T follicular helper cell (primary cell): ENCODE data around the gene RPS3.
"Not testable (repeated sequence)": the region's sequence is repeated elsewhere in the genome, so short reads cannot be mapped to it uniquely, and the experiment has no call there.

ENCODE experiments used
- DNase-seq: peaks from one replicate; pipeline ENCODE4 v3.0.0-alpha.2; 2020; ENCODE audit warnings: low read depth
- total RNA-seq, 2 experiments: gene quantifications; one replicate each; lab custom pipeline; 2026; lab: John Stamatoyannopoulos, UW

Gene RPS3
- 1,725 to 1,760 reads per million in 2 experiments for total RNA-seq

DNA sequence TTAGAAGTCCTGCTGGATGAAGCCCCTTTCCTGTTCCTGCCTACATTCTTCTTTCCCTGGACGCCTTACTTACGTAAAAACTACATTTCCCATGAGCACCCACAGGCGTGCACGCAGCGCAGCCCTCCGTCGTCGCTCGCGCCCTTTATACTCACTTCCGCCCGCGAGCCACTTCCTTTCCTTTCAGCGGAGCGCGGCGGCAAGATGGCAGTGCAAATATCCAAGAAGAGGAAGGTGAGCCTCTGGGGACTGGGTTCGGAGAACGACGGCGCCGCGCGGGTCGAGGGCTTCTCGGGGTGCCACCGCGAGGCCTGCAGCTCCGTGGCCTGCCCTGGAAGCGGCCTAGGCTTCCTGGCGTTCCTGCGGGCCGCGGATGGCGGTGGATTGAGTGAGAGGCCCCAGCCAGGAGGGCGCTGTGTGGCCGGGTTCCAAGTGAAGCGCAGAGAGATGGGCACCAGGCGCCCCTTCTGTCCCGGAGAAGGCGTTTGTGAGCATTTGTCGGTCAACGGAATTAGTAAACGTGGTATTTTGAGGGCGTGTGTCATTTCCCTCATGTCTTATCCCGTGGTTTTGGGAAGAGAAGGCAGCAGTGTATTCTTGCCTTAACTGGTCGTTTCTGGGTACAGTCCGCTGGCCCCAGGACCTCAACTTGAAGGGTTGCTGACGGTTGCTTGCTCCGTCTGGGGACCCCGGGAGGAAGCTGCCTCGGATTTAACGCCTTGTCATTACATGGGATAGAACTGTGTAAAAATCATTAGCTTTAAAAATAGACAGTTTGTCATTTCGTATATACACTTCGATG lies at the start of gene RPS3:
Gene RPS3, plus strand, starts transcription at position 175 of the 802 bp plus-strand sequence. Its CDS starts 30 bp downstream, at position 205.
- peak; percentile 82 for DNase-seq

GRCh38 chr11:75349521-75350116 lies 49.7 kb upstream of the RPS3 start:
- DNase-seq = no peak

DNA sequence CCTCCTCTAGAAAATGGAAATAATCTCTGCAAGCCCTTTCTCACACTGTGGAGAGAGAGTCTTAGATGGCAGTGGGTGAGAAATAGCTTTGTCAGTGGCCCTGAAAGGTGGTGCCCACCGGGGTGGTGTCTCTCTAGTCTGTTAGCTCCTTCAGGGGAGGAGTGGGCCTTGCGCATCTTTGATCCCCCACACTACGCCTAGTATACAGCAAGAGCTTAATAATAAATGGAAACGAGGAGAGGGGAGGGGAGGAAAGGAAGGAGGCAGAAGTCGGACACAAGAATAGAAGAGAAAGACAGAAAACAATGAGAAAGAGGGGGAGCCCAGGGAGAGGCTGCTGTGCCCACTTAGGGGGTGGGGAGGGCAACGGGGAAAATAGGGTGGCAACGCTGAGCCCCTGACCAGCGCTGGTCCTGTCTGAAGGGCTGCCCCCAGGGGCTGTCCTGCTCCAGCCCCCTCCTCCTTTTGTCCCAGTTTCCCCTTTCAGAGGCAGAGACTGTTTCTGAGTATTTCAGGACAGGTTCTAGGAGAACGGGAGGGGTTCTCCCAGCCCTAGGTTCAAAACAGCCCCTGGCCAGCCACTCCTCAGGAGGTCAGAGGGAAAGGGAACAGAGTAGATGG lies 49.1 kb upstream of the RPS3 start:
- no peak for DNase-seq

- DNase-seq = peak; percentile 14
Observed at GRCh38 chr11:75350743-75351540, 48.4 kb upstream of the RPS3 start.

- DNase-seq = no peak
Observed at GRCh38 chr11:75351541-75351790, 47.9 kb upstream of the RPS3 start, which contains the start of gene ARRB1. Gene ARRB1 (minus strand): TSS chr11:75351661. CDS start chr11:75351607, 54 bp downstream.

DNA sequence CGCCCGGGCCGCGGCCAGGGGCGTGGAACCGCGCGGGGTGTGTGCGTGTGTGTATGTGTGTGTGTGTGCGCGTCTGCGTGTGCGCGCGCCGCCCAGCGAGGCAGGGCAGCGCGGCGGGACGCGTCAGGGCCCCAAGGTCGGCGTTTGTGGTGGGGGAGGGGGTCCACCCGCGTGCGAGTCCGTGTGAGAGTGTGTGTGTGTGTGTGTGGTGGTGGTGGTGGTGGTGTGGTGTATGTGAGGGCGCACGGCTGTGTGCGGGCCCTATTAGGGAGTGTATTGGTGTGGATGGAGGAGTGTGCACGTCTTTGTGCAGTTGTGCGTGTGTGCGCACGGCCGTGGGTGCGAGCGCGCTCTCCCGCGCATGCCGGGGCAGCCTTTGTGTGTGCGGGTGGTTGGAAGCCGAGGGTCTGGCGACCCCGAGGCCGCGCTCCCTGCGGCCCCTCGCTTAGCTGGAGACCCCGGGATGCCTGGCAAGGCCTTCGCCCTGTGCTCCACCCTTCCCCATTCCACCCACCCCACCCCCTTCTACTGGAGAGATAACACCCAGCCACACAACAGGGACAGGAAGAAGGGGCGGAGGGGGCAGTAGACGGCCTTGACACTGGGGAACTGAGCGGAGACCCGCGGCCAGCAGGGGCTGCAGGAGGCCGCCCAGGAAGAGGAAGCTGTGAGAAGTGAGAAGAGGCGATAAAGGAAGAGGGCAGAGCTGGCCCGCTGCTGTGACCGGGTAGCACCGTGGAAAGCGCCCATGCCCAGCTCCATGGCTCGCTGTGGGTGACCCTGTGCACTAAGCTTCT lies 47.3 kb upstream of the RPS3 start:
- peak; percentile 47 for DNase-seq

GRCh38 chr11:75352588-75353206 lies 46.6 kb upstream of the RPS3 start:
- no peak for DNase-seq

GRCh38 chr11:75355051-75355450 lies 44.3 kb upstream of the RPS3 start:
- no peak for DNase-seq

- DNase-seq = no peak
Observed at GRCh38 chr11:75356613-75357012, 42.7 kb upstream of the RPS3 start.

- not testable (repeated sequence) for DNase-seq
Observed at GRCh38 chr11:75362285-75362684, 37.0 kb upstream of the RPS3 start.

- DNase-seq = no peak
Observed at GRCh38 chr11:75365711-75366181, 33.6 kb upstream of the RPS3 start.

DNA sequence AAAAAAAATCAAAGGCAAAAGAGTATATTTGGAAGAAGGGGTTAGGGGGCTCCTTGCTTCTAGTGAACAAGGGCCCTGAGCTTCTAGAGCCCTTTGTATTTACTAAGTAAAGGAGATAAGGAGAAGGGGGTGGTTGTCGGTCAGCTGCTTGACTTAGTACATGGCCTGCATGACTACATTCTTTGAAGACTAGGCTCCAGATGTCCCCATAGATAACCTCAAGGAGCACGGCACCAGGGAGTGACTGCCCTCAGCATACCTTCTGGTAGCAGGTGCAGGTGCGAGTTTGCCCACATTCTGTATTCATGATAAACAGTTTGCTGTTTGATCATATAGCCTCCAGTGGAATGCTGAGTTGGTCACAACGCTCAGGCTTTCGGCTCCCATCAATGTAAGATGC lies 32.5 kb upstream of the RPS3 start:
- DNase-seq = not testable (repeated sequence)

- no peak for DNase-seq
Observed at GRCh38 chr11:75369560-75370255, 29.6 kb upstream of the RPS3 start.

GRCh38 chr11:75371949-75372876 lies 27.1 kb upstream of the RPS3 start:
- no peak for DNase-seq

DNA sequence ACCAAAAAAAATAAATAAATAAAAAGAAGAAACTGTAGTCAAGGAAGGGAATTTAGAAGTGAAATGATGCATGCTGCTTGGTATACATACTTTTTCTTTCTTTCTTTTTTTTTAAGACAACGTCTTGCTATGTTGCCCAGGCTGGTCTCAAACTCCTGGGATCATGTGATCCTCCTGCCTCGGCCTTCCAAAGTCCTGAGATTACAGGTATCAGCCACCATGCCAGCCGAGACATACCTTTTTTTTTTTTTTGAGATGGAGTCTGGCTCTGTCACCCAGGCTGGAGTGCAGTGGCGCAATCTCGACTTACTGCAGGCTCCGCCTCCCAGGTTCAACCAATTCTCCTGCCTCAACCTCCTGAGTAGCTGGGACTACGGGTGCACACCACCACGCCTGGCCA lies 26.1 kb upstream of the RPS3 start:
- no peak for DNase-seq

- no peak for DNase-seq
Observed at GRCh38 chr11:75374646-75375045, 24.7 kb upstream of the RPS3 start.

DNA sequence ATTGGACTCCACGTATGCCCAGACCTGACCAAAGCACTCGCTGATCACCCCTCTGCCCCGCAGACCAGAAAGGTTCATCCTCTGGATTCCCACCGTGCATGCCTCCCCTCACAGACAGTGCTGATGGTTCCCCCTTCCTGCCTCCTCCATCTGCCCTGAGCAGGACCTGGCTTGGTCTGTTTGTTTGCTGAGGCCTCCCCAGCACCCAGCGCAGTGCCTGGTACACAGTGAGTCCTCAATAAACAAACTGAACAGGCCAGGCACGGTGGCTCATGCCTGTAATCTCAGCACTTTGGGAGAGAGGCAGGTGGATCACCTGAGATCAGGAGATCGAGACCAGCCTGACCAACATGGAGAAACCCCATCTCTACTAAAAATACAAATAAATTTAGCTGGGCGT lies 23.7 kb upstream of the RPS3 start:
- DNase-seq = no peak

- no peak for DNase-seq
Observed at GRCh38 chr11:75376175-75376574, 23.1 kb upstream of the RPS3 start.

DNA sequence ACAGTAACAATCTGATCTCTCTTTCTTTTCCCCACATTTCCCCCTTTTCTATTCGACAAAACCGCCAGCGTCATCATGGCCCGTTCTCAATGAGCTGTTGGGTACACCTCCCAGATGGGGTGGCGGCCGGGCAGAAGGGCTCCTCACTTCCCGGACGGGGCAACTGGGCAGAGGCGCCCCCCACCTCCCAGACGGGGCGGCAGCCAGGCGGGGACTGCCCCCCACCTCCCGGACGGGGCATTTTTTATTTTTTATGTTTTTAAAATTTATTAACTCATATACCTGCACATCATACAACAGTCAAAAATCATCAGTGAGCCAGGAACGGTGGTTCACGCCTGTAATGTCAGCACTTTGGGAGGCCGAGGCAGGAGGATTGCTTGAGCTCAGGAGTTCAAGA lies 20.5 kb upstream of the RPS3 start:
- not testable (repeated sequence) for DNase-seq
